Activated T-helper 2 cell treated with anti-CD3 and anti-CD28 coated beads, Interferon-gamma antibody, Interleukin-2, Interleukin-4, amounts not matched to agents 10 μg/mL and 5 μg/mL and 100 μg/mL, durations not matched to agents 14 hours and 24 hours and 36 hours (primary cell): ENCODE data around the gene ALX3. TPM values are rescaled to one million over a fixed set of nuclear protein-coding genes. Genes with fewer than 3 reads are reported as not detected.

Experiments
- DNase-seq: peaks from one replicate; pipeline ENCODE4 v3.0.0; 2021; ENCODE audit warnings: low spot score
- H3K27ac Mint-ChIP-seq: one replicate; pipeline ENCODE4 v1.8.0; 2021; ENCODE audit warnings: mixed read lengths
- H3K27me3 Mint-ChIP-seq: one replicate; pipeline ENCODE4 v1.8.0; 2021; ENCODE audit warnings: low read depth, mixed read lengths
- H3K36me3 Mint-ChIP-seq: one replicate; pipeline ENCODE4 v1.8.0; 2021; ENCODE audit warnings: low read depth, mixed read lengths
- H3K4me1 Mint-ChIP-seq: one replicate; pipeline ENCODE4 v1.8.0; 2021; ENCODE audit warnings: low read depth, mixed read lengths
- H3K4me3 Mint-ChIP-seq: one replicate; pipeline ENCODE4 v1.8.0; 2021; ENCODE audit warnings: low read depth, mild to moderate bottlenecking, moderate library complexity, mixed read lengths
- H3K9me3 Mint-ChIP-seq: one replicate; pipeline ENCODE4 v1.8.0; 2021; ENCODE audit warnings: mixed read lengths
- intact Hi-C: fragments of 100-400 bp; cut with micrococcal nuclease; formaldehyde crosslinking; loops from one replicate; pipeline ENCODE4 v1.15.1; 2023
- total RNA-seq: library from RNA; stranded (reverse); gene quantifications from 2 replicates; pipeline ENCODE4 v1.2.3, GENCODE V29; 2022

Gene ALX3
- total RNA-seq, 1 donor from 2014 or later = not detected

GRCh38 chr1:110018396-110018795 is 52.1 kb downstream of the ALX3 start:
- no peak for DNase-seq
- Mint-ChIP-seq H3K9me3 (no peaks in the 10 kb centered on the region), H3K36me3 (peaks cover 81% of the 10 kb centered on the region), H3K4me1 (no peaks in the 10 kb centered on the region), H3K4me3 (no peak overlapping the region), H3K27ac (no peak overlapping the region), H3K27me3 (no peaks in the 10 kb centered on the region)
- intact Hi-C loops = no loop called here

GRCh38 chr1:110017792-110018191 is 52.7 kb downstream of the ALX3 start:
- H3K36me3 Mint-ChIP-seq = peaks cover 78% of the 10 kb centered on the region
- no peak overlapping the region for H3K27ac Mint-ChIP-seq
- no peaks in the 10 kb centered on the region for H3K4me1 Mint-ChIP-seq
- DNase-seq = no peak
- no peak overlapping the region for H3K4me3 Mint-ChIP-seq
- intact Hi-C loops = no loop called here
- no peaks in the 10 kb centered on the region for H3K27me3 Mint-ChIP-seq
- H3K9me3 Mint-ChIP-seq = no peaks in the 10 kb centered on the region

- Mint-ChIP-seq H3K4me1 (peaks cover 5% of the 10 kb centered on the region), H3K9me3 (no peaks in the 10 kb centered on the region), H3K27ac (no peak overlapping the region), H3K36me3 (peaks cover 65% of the 10 kb centered on the region), H3K27me3 (no peaks in the 10 kb centered on the region), H3K4me3 (no peak overlapping the region)
- DNase-seq = no peak
- intact Hi-C loops = no loop called here
Observed at GRCh38 chr1:110012100-110012780, 58.2 kb downstream of the ALX3 start.

GRCh38 chr1:110011527-110012041 is 58.9 kb downstream of the ALX3 start:
- H3K9me3 Mint-ChIP-seq = no peaks in the 10 kb centered on the region

More at GRCh38 chr1:110011527-110012041, 58.9 kb downstream of the ALX3 start:
- Mint-ChIP-seq H3K27me3 (no peaks in the 10 kb centered on the region), H3K27ac (peak overlapping the region; percentile 7), H3K4me3 (no peak overlapping the region), H3K4me1 (peaks cover 5% of the 10 kb centered on the region), H3K36me3 (peaks cover 60% of the 10 kb centered on the region)
- DNase-seq = peak; percentile 27
- intact Hi-C loops = loop anchor here (1.0 kb wide), 1 partner anchor 235 kb away; no protein-coding TSS in a partner anchor

Other genes starting within 250 kb of the ALX3 start
- 251 and 252 TPM in 2 replicates for gene CSF1, start 159.8 kb downstream of the ALX3 start, total RNA-seq
- 85.8 and 86.5 TPM in 2 replicates for gene AHCYL1, start 85.9 kb downstream of the ALX3 start, total RNA-seq
- 37.4 and 39.1 TPM in 2 replicates for gene STRIP1, start 36.0 kb downstream of the ALX3 start, total RNA-seq
- gene UBL4B, start 41.8 kb upstream of the ALX3 start, total RNA-seq = not detected in 2 replicates
- 0.41 and 0.46 TPM in 2 replicates for gene SLC6A17, start 79.8 kb upstream of the ALX3 start, total RNA-seq
- gene KCNC4, start 139.6 kb upstream of the ALX3 start, total RNA-seq = 30.6 and 31.1 TPM in 2 replicates